ENCODE measurements around the gene CAMTA1. TPM values are rescaled to one million over a fixed set of nuclear protein-coding genes. Genes with fewer than 3 reads are reported as not detected.

CAMTA1 gene
- total and polyA plus RNA-seq, 9 of the 15 experiments (the other 6 are each of a cell fraction or from before 2014, with no cell fraction given) = 43.9 to 161 (median 65.9) TPM

GRCh38 chr1:6771441-6771769 lies 13.8 kb upstream of the CAMTA1 start (continued):
- no peak for TF ChIP-seq AFF4 (CRISPR knock-in tag; IDR thresholded peaks at IDR 0.05)

GRCh38 chr1:6774381-6774780 lies 10.9 kb upstream of the CAMTA1 start:
- H3K36me3 ChIP-seq (ENCODE audit: control insufficient read depth, insufficient read depth, low read length) = no peaks in the 10 kb centered on the region
- H3K4me2 ChIP-seq (ENCODE audit: insufficient read depth, low read length) = no peak overlapping the region
- no peaks in the 10 kb centered on the region for H3K79me2 ChIP-seq (ENCODE audit: control insufficient read depth, insufficient read depth, low read length)
- no peak overlapping the region for H3K4me3 ChIP-seq
- in situ Hi-C loops (cut with MboI) (no loop called here), intact Hi-C loops (cut with micrococcal nuclease) (loop anchor here (10.0 kb wide), 1 partner anchor 950 kb away; no protein-coding TSS in a partner anchor)
- no peak for DNase-seq (ENCODE audit: extremely low read depth in 1 of 4, low spot score in 3 of 4)
- no peak for ATAC-seq
- no TSS peak for BruUV-seq (replicated peaks)
- WGBS (ENCODE audit: insufficient coverage, low coverage, missing lambda C conversion rate) = 4% methylated on average over 1 of the region's 1 CpG
- H3K9me3 ChIP-seq (replicated peaks; ENCODE audit: control insufficient read depth, insufficient read depth, low read depth, low read length) = no peaks in the 10 kb centered on the region
- H3K9ac ChIP-seq (ENCODE audit: insufficient read depth in 1 of 2, low read depth in 2 of 2, low read length in 2 of 2) = no peak overlapping the region
- ChIA-PET CTCF (ENCODE audit: low intra/inter-chr PET ratio) (no interaction called here), POLR2A (no interaction called here)
- H4K20me1 ChIP-seq (replicated peaks; ENCODE audit: control insufficient read depth, insufficient read depth, low read length) = no peaks in the 10 kb centered on the region
- no peaks in the 10 kb centered on the region for H3K9me1 ChIP-seq (ENCODE audit: control insufficient read depth, insufficient read depth, low read length)
- no peak overlapping the region for H2AFZ ChIP-seq (ENCODE audit: low read depth, low read length)
- H3K27ac ChIP-seq (ENCODE audit: extremely low read depth, low read depth, low read length) = no peak overlapping the region
- no peak for FAIRE-seq
- H3K4me1 ChIP-seq (replicated peaks in 1 of 2; ENCODE audit: control insufficient read depth in 2 of 2, insufficient read depth in 2 of 2, low read length in 2 of 2) = no peaks in the 10 kb centered on the region
- peaks cover 25 to 47% of the 10 kb centered on the region in 2 experiments for H3K27me3 ChIP-seq (ENCODE audit: control insufficient read depth in 2 of 2, insufficient read depth in 2 of 2, low read length in 2 of 2)
- TF ChIP-seq PATZ1 (CRISPR knock-in tag; IDR thresholded peaks at IDR 0.05; ENCODE audit: borderline replicate concordance) = no peak
- no peak for TF ChIP-seq SMAD4 (CRISPR knock-in tag; conservative IDR thresholded peaks at IDR 0.05)
- TF ChIP-seq ERF (CRISPR knock-in tag; IDR thresholded peaks at IDR 0.05) = no peak
- no peak for TF ChIP-seq COPS2 (conservative IDR thresholded peaks at IDR 0.05)
- TF ChIP-seq CTCF (IDR thresholded peaks at IDR 0.05 in 2 of 3, conservative IDR thresholded peaks at IDR 0.05 in 1 of 3; ENCODE audit: insufficient read depth in 2 of 3, low read depth in 1 of 3, low read length in 3 of 3) = no peak
- TF ChIP-seq HMGN3 (IDR thresholded peaks at IDR 0.05; ENCODE audit: borderline replicate concordance, extremely low read depth, insufficient read length, low read depth, low read length) = no peak
- no peak for TF ChIP-seq ZNF589 (CRISPR knock-in tag; IDR thresholded peaks at IDR 0.05; ENCODE audit: low read depth)
- no peak for TF ChIP-seq ZBTB9 (CRISPR knock-in tag; IDR thresholded peaks at IDR 0.05)
- TF ChIP-seq SREBF1 (IDR thresholded peaks at IDR 0.05; ENCODE audit: borderline replicate concordance, low read depth, low read length) = no peak
